Measurements from ENCODE around the gene SPTB.
A peak's percentile ranks its signal among the peaks of the same experiment; 100 is the strongest.

SPTB gene

DNA sequence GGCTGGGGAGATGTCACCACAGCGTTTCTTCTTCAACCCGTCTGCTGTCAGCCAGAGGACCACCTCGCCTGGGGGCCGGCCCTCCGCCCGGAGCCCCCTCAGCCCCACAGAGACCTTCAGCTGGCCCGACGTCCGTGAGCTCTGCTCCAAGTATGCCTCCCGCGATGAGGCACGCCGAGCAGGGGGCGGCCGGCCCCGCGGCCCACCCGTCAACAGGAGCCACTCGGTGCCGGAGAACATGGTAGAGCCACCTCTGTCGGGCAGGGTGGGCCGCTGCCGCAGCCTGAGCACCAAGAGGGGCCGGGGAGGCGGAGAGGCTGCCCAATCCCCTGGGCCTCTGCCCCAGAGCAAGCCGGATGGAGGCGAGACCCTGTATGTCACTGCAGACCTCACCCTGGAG is 136.6 kb downstream of the SPTB start:
- peaks cover 18% of the 10 kb centered on the region for H3K36me3 ChIP-seq (ENCODE audit: control insufficient read depth, insufficient read depth, low read length)
- no peaks in the 10 kb centered on the region for H3K4me1 ChIP-seq (ENCODE audit: control insufficient read depth, insufficient read depth, low read length)
- no peaks in the 10 kb centered on the region for H3K9me3 ChIP-seq (ENCODE audit: control insufficient read depth, low read length)

DNA sequence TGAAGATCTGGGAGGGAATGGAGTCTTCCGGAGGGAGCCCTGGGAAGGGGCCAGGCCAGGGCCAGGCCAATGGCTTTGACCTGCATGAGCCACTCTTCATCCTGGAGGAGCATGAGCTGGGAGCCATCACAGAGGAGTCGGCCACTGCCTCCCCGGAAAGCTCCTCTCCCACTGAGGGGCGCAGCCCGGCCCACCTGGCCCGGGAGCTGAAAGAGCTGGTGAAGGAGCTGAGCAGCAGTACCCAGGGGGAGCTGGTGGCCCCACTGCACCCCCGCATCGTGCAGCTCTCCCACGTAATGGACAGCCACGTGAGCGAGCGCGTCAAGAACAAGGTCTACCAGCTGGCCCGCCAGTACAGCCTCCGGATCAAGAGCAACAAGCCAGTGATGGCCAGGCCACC is 137.7 kb downstream of the SPTB start:
- no peaks in the 10 kb centered on the region for H3K27me3 ChIP-seq (ENCODE audit: control insufficient read depth, insufficient read depth, low read length)
- peaks cover 6% of the 10 kb centered on the region for H3K4me1 ChIP-seq (ENCODE audit: control insufficient read depth, insufficient read depth, low read length)
- H3K36me3 ChIP-seq (ENCODE audit: control insufficient read depth, insufficient read depth, low read length) = peaks cover 16% of the 10 kb centered on the region
- no peak overlapping the region for H3K4me3 ChIP-seq (ENCODE audit: low read length)
- H3K9ac ChIP-seq (ENCODE audit: low read length) = no peak overlapping the region
- no peaks in the 10 kb centered on the region for H3K9me3 ChIP-seq (ENCODE audit: control insufficient read depth, low read length)

More for the DNA sequence above, 136.6 kb downstream of the SPTB start:
- Histone ChIP-seq H3K4me3 (ENCODE audit: low read length) (no peak overlapping the region), H3K27me3 (ENCODE audit: control insufficient read depth, insufficient read depth, low read length) (no peaks in the 10 kb centered on the region), H3K9ac (ENCODE audit: low read length) (no peak overlapping the region)

DNA sequence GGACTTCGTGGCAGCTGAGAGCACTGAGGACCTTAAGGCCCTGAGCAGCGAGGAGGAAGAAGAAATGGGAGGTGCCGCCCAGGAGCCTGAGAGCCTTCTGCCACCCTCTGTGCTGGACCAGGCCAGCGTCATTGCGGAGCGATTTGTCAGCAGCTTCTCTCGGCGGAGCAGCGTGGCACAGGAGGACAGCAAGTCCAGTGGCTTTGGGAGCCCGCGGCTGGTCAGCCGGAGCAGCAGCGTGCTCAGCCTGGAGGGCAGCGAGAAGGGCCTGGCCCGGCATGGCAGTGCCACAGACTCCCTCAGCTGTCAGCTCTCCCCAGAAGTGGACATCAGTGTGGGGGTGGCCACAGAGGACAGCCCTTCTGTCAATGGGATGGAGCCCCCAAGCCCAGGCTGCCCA is 138.5 kb downstream of the SPTB start:
- Histone ChIP-seq H3K4me1 (ENCODE audit: control insufficient read depth, insufficient read depth, low read length) (peaks cover 14% of the 10 kb centered on the region), H3K36me3 (ENCODE audit: control insufficient read depth, insufficient read depth, low read length) (peaks cover 13% of the 10 kb centered on the region), H3K9me3 (ENCODE audit: control insufficient read depth, low read length) (no peaks in the 10 kb centered on the region), H3K4me3 (ENCODE audit: low read length) (no peak overlapping the region), H3K9ac (ENCODE audit: low read length) (no peak overlapping the region), H3K27me3 (ENCODE audit: control insufficient read depth, insufficient read depth, low read length) (no peaks in the 10 kb centered on the region)

GRCh38 chr14:64738281-64738804 is 141.4 kb downstream of the SPTB start:
- Histone ChIP-seq H3K4me3 (ENCODE audit: low read length) (no peak overlapping the region), H3K36me3 (ENCODE audit: control insufficient read depth, insufficient read depth, low read length) (peaks cover 13% of the 10 kb centered on the region), H3K27me3 (ENCODE audit: control insufficient read depth, insufficient read depth, low read length) (no peaks in the 10 kb centered on the region)

GRCh38 chr14:64737391-64738280 is 142.1 kb downstream of the SPTB start:
- peaks cover 17% of the 10 kb centered on the region for H3K4me1 ChIP-seq (ENCODE audit: control insufficient read depth, insufficient read depth, low read length)
- no peaks in the 10 kb centered on the region for H3K9me3 ChIP-seq (ENCODE audit: control insufficient read depth, low read length)
- H3K9ac ChIP-seq (ENCODE audit: low read length) = peak overlapping the region; percentile 2
- no peaks in the 10 kb centered on the region for H3K27me3 ChIP-seq (ENCODE audit: control insufficient read depth, insufficient read depth, low read length)
- H3K4me3 ChIP-seq (ENCODE audit: low read length) = no peak overlapping the region
- peaks cover 13% of the 10 kb centered on the region for H3K36me3 ChIP-seq (ENCODE audit: control insufficient read depth, insufficient read depth, low read length)

More at GRCh38 chr14:64738281-64738804, 141.4 kb downstream of the SPTB start:
- no peak overlapping the region for H3K9ac ChIP-seq (ENCODE audit: low read length)
- H3K4me1 ChIP-seq (ENCODE audit: control insufficient read depth, insufficient read depth, low read length) = peaks cover 17% of the 10 kb centered on the region
- H3K9me3 ChIP-seq (ENCODE audit: control insufficient read depth, low read length) = no peaks in the 10 kb centered on the region

- no peak overlapping the region for H3K4me3 ChIP-seq (ENCODE audit: low read length)
- peak overlapping the region; percentile 25 for H3K9ac ChIP-seq (ENCODE audit: low read length)
- no peaks in the 10 kb centered on the region for H3K9me3 ChIP-seq (ENCODE audit: control insufficient read depth, low read length)
- no peaks in the 10 kb centered on the region for H3K27me3 ChIP-seq (ENCODE audit: control insufficient read depth, insufficient read depth, low read length)
- H3K4me1 ChIP-seq (ENCODE audit: control insufficient read depth, insufficient read depth, low read length) = peaks cover 17% of the 10 kb centered on the region
- peaks cover 19% of the 10 kb centered on the region for H3K36me3 ChIP-seq (ENCODE audit: control insufficient read depth, insufficient read depth, low read length)
Measured at GRCh38 chr14:64736271-64737169, 143.2 kb downstream of the SPTB start.

DNA sequence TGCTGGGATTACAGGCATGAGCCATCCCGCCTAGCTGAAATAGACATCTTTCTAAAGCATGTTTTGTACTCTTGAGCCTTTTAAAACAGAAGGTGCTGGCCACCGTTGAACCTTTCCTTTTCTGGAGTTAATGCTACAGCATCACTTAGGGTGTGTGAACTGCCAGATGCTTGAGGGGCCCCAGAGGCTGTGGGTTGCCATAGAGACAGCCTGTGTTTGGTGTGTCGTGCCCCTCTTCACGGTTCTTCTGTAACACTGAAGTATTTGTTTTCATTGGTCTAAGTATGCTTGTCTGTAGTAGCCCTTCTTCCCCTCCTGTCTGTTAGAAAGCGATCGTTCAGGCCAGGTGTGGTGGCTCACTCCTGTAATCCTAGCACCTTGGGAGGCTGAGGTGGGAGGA is 144.7 kb downstream of the SPTB start:
- H3K36me3 ChIP-seq (ENCODE audit: control insufficient read depth, insufficient read depth, low read length) = peaks cover 9% of the 10 kb centered on the region
- H3K4me1 ChIP-seq (ENCODE audit: control insufficient read depth, insufficient read depth, low read length) = peaks cover 17% of the 10 kb centered on the region
- no peak overlapping the region for H3K9ac ChIP-seq (ENCODE audit: low read length)
- no peaks in the 10 kb centered on the region for H3K27me3 ChIP-seq (ENCODE audit: control insufficient read depth, insufficient read depth, low read length)
- no peak overlapping the region for H3K4me3 ChIP-seq (ENCODE audit: low read length)
- H3K9me3 ChIP-seq (ENCODE audit: control insufficient read depth, low read length) = no peaks in the 10 kb centered on the region

GRCh38 chr14:64733899-64734298 is 145.8 kb downstream of the SPTB start:
- H3K27me3 ChIP-seq (ENCODE audit: control insufficient read depth, insufficient read depth, low read length) = no peaks in the 10 kb centered on the region
- no peak overlapping the region for H3K9ac ChIP-seq (ENCODE audit: low read length)
- H3K36me3 ChIP-seq (ENCODE audit: control insufficient read depth, insufficient read depth, low read length) = peaks cover 14% of the 10 kb centered on the region
- no peaks in the 10 kb centered on the region for H3K9me3 ChIP-seq (ENCODE audit: control insufficient read depth, low read length)
- H3K4me3 ChIP-seq (ENCODE audit: low read length) = no peak overlapping the region
- peaks cover 17% of the 10 kb centered on the region for H3K4me1 ChIP-seq (ENCODE audit: control insufficient read depth, insufficient read depth, low read length)

DNA sequence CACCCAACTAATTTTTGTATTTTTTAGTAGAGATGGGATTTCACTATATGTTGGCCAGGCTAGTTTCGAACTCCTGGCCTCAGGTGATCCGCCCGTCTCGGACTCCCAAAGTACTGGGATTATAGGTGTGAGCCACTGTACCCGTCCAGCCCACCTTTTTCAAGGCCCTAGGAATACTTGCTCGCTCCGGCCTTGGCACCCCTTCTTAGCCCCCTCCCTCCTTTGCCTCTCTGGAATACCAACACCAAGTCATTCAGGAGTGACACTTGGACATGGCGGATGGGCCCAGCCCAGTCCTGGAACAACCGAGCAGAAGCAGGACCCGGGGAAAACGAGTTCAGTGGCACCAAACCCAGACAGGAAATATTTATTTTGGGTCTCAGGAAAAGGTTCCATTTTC is 146.4 kb downstream of the SPTB start:
- peaks cover 17% of the 10 kb centered on the region for H3K4me1 ChIP-seq (ENCODE audit: control insufficient read depth, insufficient read depth, low read length)
- no peak overlapping the region for H3K9ac ChIP-seq (ENCODE audit: low read length)
- no peaks in the 10 kb centered on the region for H3K27me3 ChIP-seq (ENCODE audit: control insufficient read depth, insufficient read depth, low read length)
- no peak overlapping the region for H3K4me3 ChIP-seq (ENCODE audit: low read length)
- no peaks in the 10 kb centered on the region for H3K9me3 ChIP-seq (ENCODE audit: control insufficient read depth, low read length)
- H3K36me3 ChIP-seq (ENCODE audit: control insufficient read depth, insufficient read depth, low read length) = peaks cover 20% of the 10 kb centered on the region

DNA sequence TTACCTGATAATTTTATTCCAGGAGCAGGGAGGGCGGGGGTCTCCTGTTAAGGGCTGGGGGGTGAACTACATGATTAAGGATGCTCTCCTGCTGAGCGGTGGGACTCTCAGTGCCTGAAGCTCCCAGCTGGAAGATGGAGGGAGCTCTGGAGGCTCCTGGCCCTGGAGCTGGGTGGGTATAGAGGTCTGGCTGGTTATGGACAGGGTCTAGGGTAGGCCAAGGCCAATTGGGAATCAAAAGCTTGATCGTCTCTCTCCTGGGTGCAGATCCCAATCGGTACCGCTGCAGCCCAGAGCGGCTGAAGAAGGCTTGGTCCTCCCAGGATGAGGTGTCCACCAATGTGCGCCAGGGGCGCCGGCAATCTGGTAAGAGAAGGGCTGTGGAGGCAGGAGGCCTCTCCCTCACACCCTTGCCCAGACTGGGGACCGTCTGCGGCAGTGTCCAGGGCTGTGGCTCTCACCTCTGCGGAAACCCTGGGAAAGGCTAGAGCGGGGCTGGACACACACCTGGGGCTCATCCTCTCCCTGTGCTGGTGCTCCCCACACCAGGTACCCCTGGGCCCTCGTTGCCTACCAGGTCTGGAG is 147.1 kb downstream of the SPTB start:
- Histone ChIP-seq H3K36me3 (ENCODE audit: control insufficient read depth, insufficient read depth, low read length) (peaks cover 20% of the 10 kb centered on the region), H3K9ac (ENCODE audit: low read length) (no peak overlapping the region), H3K9me3 (ENCODE audit: control insufficient read depth, low read length) (no peaks in the 10 kb centered on the region), H3K4me3 (ENCODE audit: low read length) (no peak overlapping the region), H3K4me1 (ENCODE audit: control insufficient read depth, insufficient read depth, low read length) (peaks cover 17% of the 10 kb centered on the region), H3K27me3 (ENCODE audit: control insufficient read depth, insufficient read depth, low read length) (no peaks in the 10 kb centered on the region)

- Histone ChIP-seq H3K9me3 (ENCODE audit: control insufficient read depth, low read length) (no peaks in the 10 kb centered on the region), H3K36me3 (ENCODE audit: control insufficient read depth, insufficient read depth, low read length) (peaks cover 20% of the 10 kb centered on the region)
Measured at GRCh38 chr14:64732066-64732465, 147.6 kb downstream of the SPTB start.

More at GRCh38 chr14:64732066-64732465, 147.6 kb downstream of the SPTB start:
- Histone ChIP-seq H3K9ac (ENCODE audit: low read length) (no peak overlapping the region), H3K27me3 (ENCODE audit: control insufficient read depth, insufficient read depth, low read length) (no peaks in the 10 kb centered on the region), H3K4me1 (ENCODE audit: control insufficient read depth, insufficient read depth, low read length) (peaks cover 16% of the 10 kb centered on the region), H3K4me3 (ENCODE audit: low read length) (no peak overlapping the region)
